ENCODE results near the gene GPAM. TPM values are rescaled to one million over a fixed set of nuclear protein-coding genes. Genes with fewer than 3 reads are reported as not detected.
A peak's percentile ranks its signal among the peaks of the same experiment; 100 is the strongest.

Gene GPAM
- total and polyA plus RNA-seq, 4 donors, result 35.5 to 214 (median 147) TPM

- DNase-seq (ENCODE audit: low spot score), result no peak
- Histone ChIP-seq H3K4me3 (ENCODE audit: low read depth in 1 of 3, low read length in 3 of 3) (no peak overlapping the region), H3K36me3 (ENCODE audit: control insufficient read depth in 4 of 4, insufficient read depth in 3 of 4, low read depth in 1 of 4, low read length in 3 of 4) (peaks cover 17 to 81% (median 71%) of the 10 kb centered on the region in 4 donors), H3K27me3 (ENCODE audit: control insufficient read depth in 4 of 4, insufficient read depth in 4 of 4, low read length in 3 of 4) (no peaks in the 10 kb centered on the region), H3K27ac (ENCODE audit: low read depth in 1 of 2, low read length in 2 of 2) (peak overlapping the region in 1 of 2 donors; percentile 14), H3K4me1 (ENCODE audit: control insufficient read depth in 4 of 4, insufficient read depth in 4 of 4, low read length in 3 of 4) (peaks cover 0 to 5% (median 0%) of the 10 kb centered on the region in 4 donors), H3K9me3 (ENCODE audit: control insufficient read depth in 4 of 4, low read length in 3 of 4) (no peaks in the 10 kb centered on the region), H3K9ac (ENCODE audit: low read depth in 1 of 2, low read length in 2 of 2) (no peak overlapping the region)
- TF ChIP-seq ATF3 (IDR thresholded peaks at IDR 0.05) (no peak), CTCF (IDR thresholded peaks at IDR 0.05; ENCODE audit: low read depth, low read length, missing input control) (no peak), ZBTB33 (IDR thresholded peaks at IDR 0.05) (no peak), RAD21 (IDR thresholded peaks at IDR 0.05) (no peak), REST (IDR thresholded peaks at IDR 0.05) (no peak), JUND (IDR thresholded peaks at IDR 0.05) (no peak), TAF1 (conservative IDR thresholded peaks at IDR 0.05) (no peak), RXRA (IDR thresholded peaks at IDR 0.05) (no peak), FOXA2 (IDR thresholded peaks at IDR 0.05) (no peak), FOXA1 (IDR thresholded peaks at IDR 0.05) (no peak), GABPA (IDR thresholded peaks at IDR 0.05 in 1 of 2, conservative IDR thresholded peaks at IDR 0.05 in 1 of 2) (no peak), EGR1 (IDR thresholded peaks at IDR 0.05; ENCODE audit: low read depth in 2 of 2) (no peak), HNF4G (IDR thresholded peaks at IDR 0.05) (no peak), YY1 (IDR thresholded peaks at IDR 0.05) (no peak), NR2F2 (IDR thresholded peaks at IDR 0.05) (no peak), MAX (IDR thresholded peaks at IDR 0.05) (no peak)
- WGBS, result 65% methylated on average over 4 of the region's 4 CpGs
Observed at GRCh38 chr10:112161757-112162518, 21.6 kb downstream of the GPAM start.

All from liver (tissue), 9 donors.